GM12878 (cell line): ENCODE measurements around the gene RFX1. TPM values are rescaled to one million over a fixed set of nuclear protein-coding genes. Genes with fewer than 3 reads are reported as not detected.

ENCODE experiments used
- CEBPB ChIP-seq, 2 experiments: fragments of 150-350 bp in 1 of 2; IDR thresholded peaks; 2 replicates each; pipeline ENCODE4 v1.6.1; 2012 to 2014; ENCODE audit warnings: low read depth in 2 of 2, low read length in 2 of 2, borderline replicate concordance in 1 of 2, inconsistent platforms in 1 of 2
- CTCF ChIP-seq, 3 experiments: IDR thresholded peaks in 2 of 3; conservative IDR thresholded peaks in 1 of 3; 2 replicates each; pipeline ENCODE4 v1.5.1; 2011; ENCODE audit warnings: low read depth in 3 of 3, low read length in 3 of 3, mild to moderate bottlenecking in 3 of 3, control low read depth in 2 of 3, moderate library complexity in 2 of 3, inconsistent platforms in 1 of 3, mixed read lengths in 1 of 3; ENCODE audit not compliant: control insufficient read depth in 2 of 3, insufficient read depth in 1 of 3; ENCODE audit errors: extremely low read depth in 1 of 3
- EP300 ChIP-seq, 2 experiments: fragments of 150-350 bp in 1 of 2; IDR thresholded peaks; 2 replicates each; pipeline ENCODE4 v1.6.1; 2011 to 2012; ENCODE audit warnings: low read depth in 2 of 2, low read length in 2 of 2, borderline replicate concordance in 1 of 2, improper control_type of control experiment in 1 of 2, inconsistent platforms in 1 of 2; ENCODE audit not compliant: control insufficient read depth in 1 of 2
- FOXM1 ChIP-seq: IDR thresholded peaks from 2 replicates; pipeline ENCODE4 v1.6.1; 2012; ENCODE audit warnings: low read depth, mild to moderate bottlenecking, inconsistent platforms, low read length, moderate library complexity
- GATAD2B ChIP-seq: fragments of 450-650 bp; conservative IDR thresholded peaks from 2 replicates; pipeline ENCODE4 v1.6.1; 2017; ENCODE audit warnings: low read depth, mild to moderate bottlenecking, moderate library complexity
- HDAC6 ChIP-seq: fragments of 200-600 bp; sonication (generic); IDR thresholded peaks from one replicate; pipeline ENCODE4 v1.8.0; 2017; ENCODE audit warnings: antibody characterized with exemption; ENCODE audit not compliant: unreplicated experiment
- HDGF ChIP-seq: fragments of 450-650 bp; IDR thresholded peaks from 2 replicates; pipeline ENCODE4 v1.6.1; 2016; ENCODE audit warnings: antibody characterized with exemption
- IRF4 ChIP-seq: IDR thresholded peaks from 2 replicates; pipeline ENCODE4 v1.6.1; 2011; ENCODE audit warnings: low read depth, low read length
- NBN ChIP-seq: fragments of 450-650 bp; IDR thresholded peaks from 2 replicates; pipeline ENCODE4 v1.6.1; 2016
- POLR2AphosphoS2 ChIP-seq: IDR thresholded peaks from 2 replicates; pipeline ENCODE4 v1.6.1; 2011; ENCODE audit warnings: low read depth, mild to moderate bottlenecking, low read length, improper control_type of control experiment, moderate library complexity
- RCOR1 ChIP-seq: conservative IDR thresholded peaks from 2 replicates; pipeline ENCODE4 v1.6.1; 2012; ENCODE audit warnings: low read depth, low read length, improper control_type of control experiment
- REST ChIP-seq: IDR thresholded peaks from 2 replicates; pipeline ENCODE4 v1.6.1; 2012; ENCODE audit warnings: mild to moderate bottlenecking, low read depth, low read length
- SMC3 ChIP-seq: IDR thresholded peaks from 2 replicates; pipeline ENCODE4 v1.6.1; 2011; ENCODE audit warnings: low read length, improper control_type of control experiment, borderline replicate concordance
- polyA plus RNA-seq, 11 experiments: library from polyadenylated mRNA; depleted of rRNA in 4 of 11; unstranded in 6 of 11; stranded (reverse) in 5 of 11; fragments of >200 nt; fragmentation: Nextera tagmentation in 4 of 11; fragmentation: Illumina TruSeq in 1 of 11; extraction: Ambion mirVana in 4 of 11; extraction: Trizol in 1 of 11; gene quantifications; 1 replicate in 1 of 11; 2 replicates in 10 of 11; pipeline versions ENCODE4 v1.2.1 to v1.2.3, GENCODE V29; 2011 to 2016; ENCODE audit warnings: inconsistent platforms in 2 of 11, missing spikeins in 2 of 11, low read depth in 1 of 11
- total RNA-seq, 4 experiments: library from RNA; depleted of rRNA in 3 of 4; stranded (reverse); fragments of >200 nt in 3 of 4; fragmentation: Illumina TruSeq in 1 of 4; extraction: Trizol in 1 of 4; gene quantifications; 2 replicates each; pipeline versions ENCODE4 v1.2.1 to v1.2.3, GENCODE V29; 2013 to 2021
- TF ChIP-seq, protein P1 (sequence below): fragments of 450-650 bp; IDR thresholded peaks from 2 replicates; pipeline ENCODE4 v1.6.1; 2016; ENCODE audit warnings: mild to moderate bottlenecking
- TF ChIP-seq, protein P2 (sequence below): fragments of 450-650 bp; IDR thresholded peaks from 2 replicates; pipeline ENCODE4 v1.6.1; 2017; ENCODE audit warnings: mild to moderate bottlenecking
- TF ChIP-seq, protein P3 (sequence below): fragments of 450-650 bp; IDR thresholded peaks from 2 replicates; pipeline ENCODE4 v1.6.1; 2017; ENCODE audit warnings: mild to moderate bottlenecking, moderate library complexity

The RFX1 gene
- total and polyA plus RNA-seq, 10 of the 15 experiments (the other 5 are each of a cell fraction or from before 2014, with no cell fraction given) = 0.05 to 11.0 (median 1.5) TPM

DNA sequence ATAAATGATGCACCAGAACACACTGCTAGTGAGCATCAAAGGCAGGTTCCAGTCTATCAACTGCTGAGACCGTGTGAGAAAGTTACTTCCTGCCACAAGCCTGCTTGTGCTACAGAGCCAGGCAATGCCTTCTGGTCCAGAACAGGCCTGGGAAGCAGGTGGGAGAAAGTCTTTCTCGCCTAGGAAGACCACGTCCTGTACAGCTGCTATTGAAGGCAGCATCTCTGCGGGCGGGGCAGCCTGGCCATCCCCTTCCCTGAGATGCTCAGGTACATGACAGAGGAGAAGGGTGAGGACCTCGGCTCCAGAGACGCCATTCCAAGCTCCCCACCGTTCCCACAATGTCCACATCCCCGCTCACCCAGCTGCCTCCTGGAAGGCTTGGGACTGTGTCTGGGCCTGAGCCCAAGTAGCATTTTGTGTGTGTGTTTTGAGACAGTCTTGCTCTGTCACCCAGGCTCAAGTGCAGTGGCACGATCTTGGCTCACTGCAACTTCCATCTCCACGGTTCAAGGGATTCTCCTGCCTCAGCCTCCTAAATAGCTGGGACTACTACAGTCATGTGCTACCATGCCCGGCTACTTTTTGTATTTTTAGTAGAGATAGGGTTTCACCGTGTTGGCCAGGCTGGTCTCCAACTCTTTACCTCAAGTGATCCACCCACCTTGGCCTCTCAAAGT, 3.4 kb downstream of the RFX1 start (continued):
- TF ChIP-seq RCOR1 (no peak), EP300 (IDR thresholded peaks at IDR 0.05; ENCODE audit: borderline replicate concordance in 1 of 2, control insufficient read depth in 1 of 2, low read depth in 2 of 2, low read length in 2 of 2) (no peak), HDGF (no peak), POLR2AphosphoS2 (no peak), FOXM1 (no peak), IRF4 (no peak), GATAD2B (no peak), REST (no peak), CEBPB (IDR thresholded peaks at IDR 0.05; ENCODE audit: borderline replicate concordance in 1 of 2, low read depth in 2 of 2, low read length in 2 of 2) (no peak), SMC3 (no peak), HDAC6 (no peak), CTCF (IDR thresholded peaks at IDR 0.05 in 2 of 3, conservative IDR thresholded peaks at IDR 0.05 in 1 of 3; ENCODE audit: control insufficient read depth in 2 of 3, extremely low read depth in 1 of 3, insufficient read depth in 1 of 3, low read depth in 3 of 3, low read length in 3 of 3) (no peak), NBN (peak; percentile 48; the same call in 1 of the 2 replicates)
- TF ChIP-seq, protein P1, sequence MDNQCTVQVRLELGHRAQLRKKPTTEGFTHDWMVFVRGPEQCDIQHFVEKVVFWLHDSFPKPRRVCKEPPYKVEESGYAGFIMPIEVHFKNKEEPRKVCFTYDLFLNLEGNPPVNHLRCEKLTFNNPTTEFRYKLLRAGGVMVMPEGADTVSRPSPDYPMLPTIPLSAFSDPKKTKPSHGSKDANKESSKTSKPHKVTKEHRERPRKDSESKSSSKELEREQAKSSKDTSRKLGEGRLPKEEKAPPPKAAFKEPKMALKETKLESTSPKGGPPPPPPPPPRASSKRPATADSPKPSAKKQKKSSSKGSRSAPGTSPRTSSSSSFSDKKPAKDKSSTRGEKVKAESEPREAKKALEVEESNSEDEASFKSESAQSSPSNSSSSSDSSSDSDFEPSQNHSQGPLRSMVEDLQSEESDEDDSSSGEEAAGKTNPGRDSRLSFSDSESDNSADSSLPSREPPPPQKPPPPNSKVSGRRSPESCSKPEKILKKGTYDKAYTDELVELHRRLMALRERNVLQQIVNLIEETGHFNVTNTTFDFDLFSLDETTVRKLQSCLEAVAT = peak; percentile 43; the same call in 1 of the 2 replicates
- TF ChIP-seq, protein P2, sequence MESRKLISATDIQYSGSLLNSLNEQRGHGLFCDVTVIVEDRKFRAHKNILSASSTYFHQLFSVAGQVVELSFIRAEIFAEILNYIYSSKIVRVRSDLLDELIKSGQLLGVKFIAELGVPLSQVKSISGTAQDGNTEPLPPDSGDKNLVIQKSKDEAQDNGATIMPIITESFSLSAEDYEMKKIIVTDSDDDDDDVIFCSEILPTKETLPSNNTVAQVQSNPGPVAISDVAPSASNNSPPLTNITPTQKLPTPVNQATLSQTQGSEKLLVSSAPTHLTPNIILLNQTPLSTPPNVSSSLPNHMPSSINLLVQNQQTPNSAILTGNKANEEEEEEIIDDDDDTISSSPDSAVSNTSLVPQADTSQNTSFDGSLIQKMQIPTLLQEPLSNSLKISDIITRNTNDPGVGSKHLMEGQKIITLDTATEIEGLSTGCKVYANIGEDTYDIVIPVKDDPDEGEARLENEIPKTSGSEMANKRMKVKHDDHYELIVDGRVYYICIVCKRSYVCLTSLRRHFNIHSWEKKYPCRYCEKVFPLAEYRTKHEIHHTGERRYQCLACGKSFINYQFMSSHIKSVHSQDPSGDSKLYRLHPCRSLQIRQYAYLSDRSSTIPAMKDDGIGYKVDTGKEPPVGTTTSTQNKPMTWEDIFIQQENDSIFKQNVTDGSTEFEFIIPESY = no peak
- TF ChIP-seq, protein P3, sequence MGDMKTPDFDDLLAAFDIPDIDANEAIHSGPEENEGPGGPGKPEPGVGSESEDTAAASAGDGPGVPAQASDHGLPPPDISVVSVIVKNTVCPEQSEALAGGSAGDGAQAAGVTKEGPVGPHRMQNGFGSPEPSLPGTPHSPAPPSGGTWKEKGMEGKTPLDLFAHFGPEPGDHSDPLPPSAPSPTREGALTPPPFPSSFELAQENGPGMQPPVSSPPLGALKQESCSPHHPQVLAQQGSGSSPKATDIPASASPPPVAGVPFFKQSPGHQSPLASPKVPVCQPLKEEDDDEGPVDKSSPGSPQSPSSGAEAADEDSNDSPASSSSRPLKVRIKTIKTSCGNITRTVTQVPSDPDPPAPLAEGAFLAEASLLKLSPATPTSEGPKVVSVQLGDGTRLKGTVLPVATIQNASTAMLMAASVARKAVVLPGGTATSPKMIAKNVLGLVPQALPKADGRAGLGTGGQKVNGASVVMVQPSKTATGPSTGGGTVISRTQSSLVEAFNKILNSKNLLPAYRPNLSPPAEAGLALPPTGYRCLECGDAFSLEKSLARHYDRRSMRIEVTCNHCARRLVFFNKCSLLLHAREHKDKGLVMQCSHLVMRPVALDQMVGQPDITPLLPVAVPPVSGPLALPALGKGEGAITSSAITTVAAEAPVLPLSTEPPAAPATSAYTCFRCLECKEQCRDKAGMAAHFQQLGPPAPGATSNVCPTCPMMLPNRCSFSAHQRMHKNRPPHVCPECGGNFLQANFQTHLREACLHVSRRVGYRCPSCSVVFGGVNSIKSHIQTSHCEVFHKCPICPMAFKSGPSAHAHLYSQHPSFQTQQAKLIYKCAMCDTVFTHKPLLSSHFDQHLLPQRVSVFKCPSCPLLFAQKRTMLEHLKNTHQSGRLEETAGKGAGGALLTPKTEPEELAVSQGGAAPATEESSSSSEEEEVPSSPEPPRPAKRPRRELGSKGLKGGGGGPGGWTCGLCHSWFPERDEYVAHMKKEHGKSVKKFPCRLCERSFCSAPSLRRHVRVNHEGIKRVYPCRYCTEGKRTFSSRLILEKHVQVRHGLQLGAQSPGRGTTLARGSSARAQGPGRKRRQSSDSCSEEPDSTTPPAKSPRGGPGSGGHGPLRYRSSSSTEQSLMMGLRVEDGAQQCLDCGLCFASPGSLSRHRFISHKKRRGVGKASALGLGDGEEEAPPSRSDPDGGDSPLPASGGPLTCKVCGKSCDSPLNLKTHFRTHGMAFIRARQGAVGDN = peak; percentile 46
